ENCODE data around the gene CENPN. TPM values are rescaled to one million over a fixed set of nuclear protein-coding genes. Genes with fewer than 3 reads are reported as not detected.

Gene CENPN
- 33.7 and 81.5 TPM in 2 replicates for total RNA-seq

GRCh38 chr16:81006813-81007695 is at the start of gene CENPN, which contains the start of gene CMC2:
Gene CENPN (plus strand): TSS chr16:81007214. CDS start chr16:81011940, 4,726 bp downstream.
Gene CMC2 (minus strand): TSS chr16:81006885. CDS start chr16:80997394, 9,491 bp downstream.

GRCh38 chr16:81035398-81035974 is 28.5 kb downstream of the CENPN start, which contains the start of gene ATMIN:
Gene ATMIN (plus strand): TSS chr16:81035842. CDS start chr16:81035871, 29 bp downstream.

DNA sequence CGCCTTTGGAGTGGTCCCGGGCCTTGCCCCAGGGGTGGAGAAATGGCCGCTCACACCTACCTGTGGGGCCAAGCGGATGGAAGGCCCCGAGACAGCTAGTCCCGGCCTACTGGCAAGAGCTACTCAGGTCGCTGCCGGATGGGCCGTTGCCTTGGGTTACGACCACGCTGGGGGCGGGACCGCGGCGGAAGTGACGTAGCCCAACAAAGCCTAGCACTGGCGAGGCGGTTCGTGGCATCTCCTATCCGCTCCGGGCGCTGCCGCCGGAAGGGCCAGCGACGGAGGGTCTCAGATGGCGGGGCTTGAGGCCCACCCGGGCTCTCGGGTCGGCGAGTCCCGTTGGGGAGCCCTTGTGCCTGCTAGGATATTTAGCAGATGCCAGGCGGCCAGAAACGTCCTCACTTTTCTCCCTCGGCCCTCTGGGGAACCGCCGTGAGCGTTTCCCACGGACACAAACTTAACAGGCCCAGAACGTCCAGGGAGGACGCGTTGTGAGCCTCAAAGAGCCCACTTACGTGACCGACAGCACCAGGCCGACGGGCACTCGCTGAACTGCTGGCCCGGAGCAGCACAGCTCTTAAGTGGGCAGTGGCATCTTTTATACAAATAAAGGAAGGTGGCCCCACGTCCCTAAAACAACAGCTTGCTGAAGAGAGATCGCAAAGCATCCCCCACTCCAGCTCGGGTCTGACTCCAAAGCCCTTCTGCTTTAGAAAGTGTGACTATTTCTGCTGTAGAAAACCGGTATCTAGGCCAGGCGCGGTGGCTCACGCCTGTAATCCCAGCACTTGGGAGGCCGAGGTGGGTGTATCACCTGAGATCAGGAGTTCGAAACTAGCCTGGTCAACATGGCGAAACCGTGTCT is 70.3 kb downstream of the CENPN start, which contains the start of gene C16orf46:
Gene C16orf46, minus strand, starts transcription at position 163 of the 865 bp plus-strand sequence. CDS start 13,283 bp downstream, outside the sequence.

Other genes starting within 250 kb of the CENPN start
- 9.9 and 10.3 TPM in 2 replicates for gene CDYL2, start 202.6 kb upstream of the CENPN start, total RNA-seq
- gene CMC2, start 329 bp upstream of the CENPN start, total RNA-seq, result 55.9 and 72.4 TPM in 2 replicates
- 38.6 and 49.0 TPM in 2 replicates for gene ATMIN, start 28.6 kb downstream of the CENPN start, total RNA-seq
- 0.25 and 0.55 TPM in 2 replicates for gene C16orf46, start 70.0 kb downstream of the CENPN start, total RNA-seq
- 29.2 and 35.2 TPM in 2 replicates for gene GCSH, start 89.2 kb downstream of the CENPN start, total RNA-seq
- 0.12 TPM in 1 of 2 replicates, not detected in the other for gene BCO1, start 231.5 kb downstream of the CENPN start, total RNA-seq